Activated T-cell treated with anti-CD3 and anti-CD28 coated beads, Interleukin-2, amount 50 U/mL, for 4 hours (primary cell): ENCODE measurements around the gene GBE1. TPM values are rescaled to one million over a fixed set of nuclear protein-coding genes. Genes with fewer than 3 reads are reported as not detected.

Source experiments
- ATAC-seq, 2 donors: fragments of 200-7000 bp; cut with Tn5 transposase; one replicate each; pipeline ENCODE4 v1.10.0; 2021
- DNase-seq: peaks from one replicate; pipeline ENCODE4 v3.0.0-alpha.2; 2020
- H3K27me3 Mint-ChIP-seq: one replicate; pipeline ENCODE4 v1.8.0; 2021; ENCODE audit warnings: low read depth, mixed read lengths
- H3K36me3 Mint-ChIP-seq: one replicate; pipeline ENCODE4 v1.8.0; 2022; ENCODE audit warnings: mixed read lengths; ENCODE audit not compliant: insufficient read depth
- H3K4me1 Mint-ChIP-seq: one replicate; pipeline ENCODE4 v1.8.0; 2021; ENCODE audit warnings: low read depth, mixed read lengths
- H3K4me3 Mint-ChIP-seq: one replicate; pipeline ENCODE4 v1.8.0; 2021; ENCODE audit warnings: mild to moderate bottlenecking, moderate library complexity, mixed read lengths
- H3K9me3 Mint-ChIP-seq: one replicate; pipeline ENCODE4 v1.8.0; 2021; ENCODE audit warnings: mixed read lengths
- total RNA-seq, 3 donors: library from RNA; stranded (reverse); gene quantifications; one replicate each; pipeline ENCODE4 v1.2.1, GENCODE V29; 2021

The GBE1 gene
- total RNA-seq, 3 donors from 2014 or later = 13.9 to 16.1 (median 14.2) TPM

GRCh38 chr3:81490541-81491288 lies 270.7 kb downstream of the GBE1 start:
- H3K9me3 Mint-ChIP-seq = no peaks in the 10 kb centered on the region
- no peaks in the 10 kb centered on the region for H3K36me3 Mint-ChIP-seq
- H3K4me1 Mint-ChIP-seq = peaks cover 2% of the 10 kb centered on the region
- no peak overlapping the region for H3K4me3 Mint-ChIP-seq
- DNase-seq (peak; percentile 56), ATAC-seq (peak; percentile 53 to 56)
- no peaks in the 10 kb centered on the region for H3K27me3 Mint-ChIP-seq

- H3K4me3 Mint-ChIP-seq = no peak overlapping the region
- ATAC-seq (no peak), DNase-seq (no peak)
- H3K9me3 Mint-ChIP-seq = peaks cover 5% of the 10 kb centered on the region
- H3K36me3 Mint-ChIP-seq = no peaks in the 10 kb centered on the region
- no peaks in the 10 kb centered on the region for H3K27me3 Mint-ChIP-seq
- H3K4me1 Mint-ChIP-seq = no peaks in the 10 kb centered on the region
Measured at GRCh38 chr3:81485444-81485865, 276.0 kb downstream of the GBE1 start.

GRCh38 chr3:81484520-81484919 lies 276.9 kb downstream of the GBE1 start:
- DNase-seq (no peak), ATAC-seq (no peak)
- Mint-ChIP-seq H3K4me3 (no peak overlapping the region), H3K36me3 (no peaks in the 10 kb centered on the region), H3K9me3 (peaks cover 5% of the 10 kb centered on the region), H3K27me3 (no peaks in the 10 kb centered on the region), H3K4me1 (no peaks in the 10 kb centered on the region)

- no peak overlapping the region for H3K4me3 Mint-ChIP-seq
- H3K27me3 Mint-ChIP-seq = no peaks in the 10 kb centered on the region
- H3K36me3 Mint-ChIP-seq = no peaks in the 10 kb centered on the region
- H3K9me3 Mint-ChIP-seq = peaks cover 5% of the 10 kb centered on the region
- no peaks in the 10 kb centered on the region for H3K4me1 Mint-ChIP-seq
- DNase-seq (no peak), ATAC-seq (no peak)
Measured at GRCh38 chr3:81483046-81483445, 278.4 kb downstream of the GBE1 start.

GRCh38 chr3:81477740-81478139 lies 283.7 kb downstream of the GBE1 start:
- Mint-ChIP-seq H3K4me3 (no peak overlapping the region), H3K36me3 (no peaks in the 10 kb centered on the region), H3K27me3 (no peaks in the 10 kb centered on the region), H3K4me1 (no peaks in the 10 kb centered on the region), H3K9me3 (peaks cover 5% of the 10 kb centered on the region)
- DNase-seq (no peak), ATAC-seq (no peak)

- DNase-seq (no peak), ATAC-seq (no peak)
- no peaks in the 10 kb centered on the region for H3K9me3 Mint-ChIP-seq
- H3K27me3 Mint-ChIP-seq = no peaks in the 10 kb centered on the region
- H3K4me3 Mint-ChIP-seq = no peak overlapping the region
- H3K36me3 Mint-ChIP-seq = no peaks in the 10 kb centered on the region
- no peaks in the 10 kb centered on the region for H3K4me1 Mint-ChIP-seq
Measured at GRCh38 chr3:81476692-81477091, 284.8 kb downstream of the GBE1 start.

- ATAC-seq = no peak
- no peaks in the 10 kb centered on the region for H3K9me3 Mint-ChIP-seq
- DNase-seq = no peak
- H3K36me3 Mint-ChIP-seq = no peaks in the 10 kb centered on the region
- H3K4me3 Mint-ChIP-seq = no peak overlapping the region
- no peaks in the 10 kb centered on the region for H3K27me3 Mint-ChIP-seq
- no peaks in the 10 kb centered on the region for H3K4me1 Mint-ChIP-seq
Measured at GRCh38 chr3:81472600-81473362, 288.7 kb downstream of the GBE1 start.

GRCh38 chr3:81470524-81471278 lies 290.7 kb downstream of the GBE1 start:
- no peaks in the 10 kb centered on the region for H3K9me3 Mint-ChIP-seq
- H3K36me3 Mint-ChIP-seq = no peaks in the 10 kb centered on the region
- H3K27me3 Mint-ChIP-seq = no peaks in the 10 kb centered on the region
- H3K4me3 Mint-ChIP-seq = no peak overlapping the region
- ATAC-seq = no peak
- no peaks in the 10 kb centered on the region for H3K4me1 Mint-ChIP-seq
- no peak for DNase-seq

GRCh38 chr3:81468391-81468790 lies 293.1 kb downstream of the GBE1 start:
- no peak for ATAC-seq
- no peaks in the 10 kb centered on the region for H3K27me3 Mint-ChIP-seq
- H3K4me1 Mint-ChIP-seq = no peaks in the 10 kb centered on the region
- DNase-seq = no peak
- H3K36me3 Mint-ChIP-seq = no peaks in the 10 kb centered on the region
- H3K9me3 Mint-ChIP-seq = no peaks in the 10 kb centered on the region
- H3K4me3 Mint-ChIP-seq = no peak overlapping the region

GRCh38 chr3:81466201-81466560 lies 295.3 kb downstream of the GBE1 start:
- DNase-seq (no peak), ATAC-seq (no peak)
- Mint-ChIP-seq H3K36me3 (no peaks in the 10 kb centered on the region), H3K4me3 (no peak overlapping the region), H3K9me3 (no peaks in the 10 kb centered on the region), H3K27me3 (no peaks in the 10 kb centered on the region), H3K4me1 (no peaks in the 10 kb centered on the region)

GRCh38 chr3:81465510-81466200 lies 295.8 kb downstream of the GBE1 start:
- ATAC-seq (no peak), DNase-seq (no peak)
- H3K36me3 Mint-ChIP-seq = no peaks in the 10 kb centered on the region
- H3K27me3 Mint-ChIP-seq = no peaks in the 10 kb centered on the region
- no peaks in the 10 kb centered on the region for H3K9me3 Mint-ChIP-seq
- H3K4me1 Mint-ChIP-seq = no peaks in the 10 kb centered on the region
- no peak overlapping the region for H3K4me3 Mint-ChIP-seq

GRCh38 chr3:81463781-81464180 lies 297.7 kb downstream of the GBE1 start:
- no peak overlapping the region for H3K4me3 Mint-ChIP-seq
- no peaks in the 10 kb centered on the region for H3K9me3 Mint-ChIP-seq
- no peaks in the 10 kb centered on the region for H3K27me3 Mint-ChIP-seq
- DNase-seq (no peak), ATAC-seq (no peak)
- no peaks in the 10 kb centered on the region for H3K4me1 Mint-ChIP-seq
- H3K36me3 Mint-ChIP-seq = no peaks in the 10 kb centered on the region

GRCh38 chr3:81462921-81463320 lies 298.5 kb downstream of the GBE1 start:
- no peaks in the 10 kb centered on the region for H3K36me3 Mint-ChIP-seq
- no peak for DNase-seq
- no peaks in the 10 kb centered on the region for H3K4me1 Mint-ChIP-seq
- no peak overlapping the region for H3K4me3 Mint-ChIP-seq
- H3K9me3 Mint-ChIP-seq = no peaks in the 10 kb centered on the region
- H3K27me3 Mint-ChIP-seq = no peaks in the 10 kb centered on the region
- ATAC-seq = no peak

- DNase-seq (no peak), ATAC-seq (no peak)
- H3K4me1 Mint-ChIP-seq = no peaks in the 10 kb centered on the region
- no peaks in the 10 kb centered on the region for H3K9me3 Mint-ChIP-seq
- H3K4me3 Mint-ChIP-seq = no peak overlapping the region
- H3K36me3 Mint-ChIP-seq = no peaks in the 10 kb centered on the region
- no peaks in the 10 kb centered on the region for H3K27me3 Mint-ChIP-seq
Measured at GRCh38 chr3:81459733-81460132, 301.7 kb downstream of the GBE1 start.
